Superior temporal gyrus (tissue), 1 donor: ENCODE measurements around the gene POLE4.

Experiments
- DNase-seq: peaks from one replicate; pipeline ENCODE4 v3.0.0-alpha.2; 2016; ENCODE audit errors: extremely low spot score

Gene POLE4

DNA sequence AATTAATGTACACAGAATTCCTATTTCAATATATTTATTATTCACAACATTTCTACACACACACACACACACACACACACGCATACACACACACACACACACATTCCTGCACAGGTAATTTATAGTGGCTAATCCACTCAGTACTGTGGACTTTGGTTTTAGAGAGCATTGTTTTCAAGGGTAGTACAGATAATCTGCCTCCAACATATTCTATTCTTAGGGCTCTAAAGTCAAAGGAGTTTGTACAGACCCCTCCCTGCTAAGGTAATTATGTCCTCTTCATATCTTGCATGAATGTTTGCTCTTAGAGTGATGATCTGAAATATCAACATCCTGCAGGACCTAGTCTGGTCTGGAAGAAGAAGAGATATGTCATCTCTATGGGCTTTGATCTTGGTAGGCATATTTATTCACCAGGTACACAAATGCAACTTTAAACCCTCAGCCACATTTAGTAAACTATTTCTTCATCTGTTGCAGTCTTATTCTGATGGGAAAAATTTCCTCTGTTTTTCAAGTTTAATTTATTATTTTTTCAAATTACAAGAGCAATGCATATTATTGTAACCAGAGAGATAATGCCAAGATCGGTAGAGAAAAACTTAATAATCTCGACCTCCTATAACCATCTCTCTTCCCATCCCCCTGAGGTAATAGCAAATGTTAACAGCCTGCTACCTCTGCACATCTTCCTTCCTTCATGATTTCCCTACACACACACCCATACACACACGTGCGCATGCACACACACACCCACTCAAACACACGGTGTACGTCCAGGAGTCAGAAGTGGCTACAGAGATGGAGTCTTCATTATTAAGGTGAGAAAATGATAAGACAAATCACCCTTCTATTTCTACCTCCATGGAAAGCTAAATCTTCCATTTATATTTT, 18.3 kb upstream of the POLE4 start:
- DNase-seq: no peak

DNA sequence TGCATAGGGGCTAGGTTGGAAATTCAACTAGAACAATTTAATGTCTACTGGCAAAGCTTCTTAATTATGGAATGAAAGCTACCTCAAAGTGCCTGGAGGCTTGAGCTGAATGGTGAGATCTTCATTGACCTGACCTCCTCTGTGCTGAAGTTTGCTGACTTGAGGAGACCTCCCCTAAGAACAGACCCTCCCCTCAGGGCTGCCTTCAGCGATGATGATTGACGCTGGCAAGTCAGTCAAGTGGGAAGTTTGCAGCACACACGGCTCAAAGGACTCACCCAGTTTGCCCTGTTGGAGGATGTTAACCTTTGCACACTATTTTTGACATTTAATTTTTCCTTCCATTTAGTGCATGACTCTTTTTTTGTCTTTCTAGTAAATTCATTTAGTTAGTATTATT, 17.2 kb upstream of the POLE4 start:
- DNase-seq: no peak

DNA sequence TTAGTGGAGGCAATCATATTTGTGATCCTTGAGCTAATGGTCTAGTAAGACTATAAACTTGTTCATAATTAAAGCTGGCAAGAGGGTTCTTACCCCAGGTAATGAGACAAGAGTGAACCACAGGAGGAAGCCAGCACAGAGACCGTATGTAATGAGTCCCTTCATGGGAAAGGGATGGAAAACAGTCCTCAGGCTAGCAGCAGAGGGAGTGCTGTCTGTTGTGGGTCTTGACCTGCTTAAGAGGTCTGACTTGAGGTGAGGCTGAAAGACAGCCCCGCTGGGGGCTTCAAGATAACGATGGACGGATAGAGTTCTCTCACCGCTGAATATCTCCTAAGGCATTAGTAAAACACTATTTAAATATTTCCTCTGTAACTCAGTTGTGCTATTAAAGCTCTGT, 16.2 kb upstream of the POLE4 start:
- DNase-seq: no peak

DNA sequence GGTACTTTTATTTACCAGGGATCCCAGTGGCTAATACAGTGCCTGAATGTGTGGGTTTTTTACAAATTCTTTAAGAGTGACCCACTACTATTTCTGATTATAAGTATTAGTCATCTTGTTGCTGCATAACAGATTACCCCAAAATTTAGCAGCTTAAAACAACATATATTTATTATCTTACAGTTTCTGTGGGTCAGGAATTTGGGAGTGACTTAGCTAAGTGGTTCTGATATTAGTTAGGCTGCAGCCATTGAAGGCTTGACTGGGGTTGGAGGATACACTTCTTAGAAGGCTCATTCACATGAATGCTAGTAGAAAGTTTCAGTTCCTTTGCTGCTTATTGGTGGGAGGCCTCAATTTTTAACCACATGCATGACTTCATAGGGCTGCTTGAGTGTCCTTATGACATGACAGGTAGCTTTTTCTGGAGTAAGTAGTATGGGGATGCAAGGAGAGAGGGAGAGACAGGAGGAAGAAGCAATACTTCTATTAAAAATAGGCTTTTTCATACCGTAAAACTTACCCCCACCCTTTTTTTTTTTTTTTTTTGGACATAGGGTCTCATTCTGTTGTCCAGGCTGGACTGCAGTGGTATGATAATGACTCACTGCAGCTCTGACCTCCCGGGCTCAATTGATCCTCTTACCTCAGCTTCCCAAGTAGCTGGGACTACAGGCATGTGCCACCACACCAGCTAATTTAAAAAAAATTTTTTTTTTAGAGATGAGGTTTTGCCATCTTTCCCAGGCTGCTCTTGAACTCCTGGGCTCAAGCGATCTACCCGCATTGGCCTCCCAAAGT, 13.3 kb upstream of the POLE4 start:
- DNase-seq: no peak

DNA sequence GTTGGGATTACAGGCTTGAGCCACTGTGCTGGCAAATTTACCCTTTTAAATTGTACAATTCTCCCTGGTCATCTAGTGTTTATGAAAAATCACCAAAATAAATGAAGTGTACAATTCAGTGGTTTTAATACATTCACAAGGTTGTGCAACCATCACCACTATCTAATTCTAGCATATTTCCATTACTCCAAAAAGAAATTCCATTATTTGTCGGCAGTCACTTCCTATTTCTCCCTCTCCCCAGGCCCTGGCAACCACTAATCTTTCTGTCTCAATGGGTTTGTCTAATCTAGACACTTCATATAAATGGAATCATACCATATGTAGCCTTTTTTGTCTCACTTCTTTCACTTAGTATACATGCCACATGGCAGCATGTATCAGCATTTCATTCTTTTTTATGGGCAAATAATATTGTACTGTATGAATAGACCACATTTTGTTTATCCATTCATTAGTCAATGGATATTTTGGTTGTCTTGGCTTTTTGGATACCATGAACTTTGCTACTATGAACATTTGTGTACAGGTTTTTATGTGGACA, 12.6 kb upstream of the POLE4 start:
- no peak for DNase-seq

DNA sequence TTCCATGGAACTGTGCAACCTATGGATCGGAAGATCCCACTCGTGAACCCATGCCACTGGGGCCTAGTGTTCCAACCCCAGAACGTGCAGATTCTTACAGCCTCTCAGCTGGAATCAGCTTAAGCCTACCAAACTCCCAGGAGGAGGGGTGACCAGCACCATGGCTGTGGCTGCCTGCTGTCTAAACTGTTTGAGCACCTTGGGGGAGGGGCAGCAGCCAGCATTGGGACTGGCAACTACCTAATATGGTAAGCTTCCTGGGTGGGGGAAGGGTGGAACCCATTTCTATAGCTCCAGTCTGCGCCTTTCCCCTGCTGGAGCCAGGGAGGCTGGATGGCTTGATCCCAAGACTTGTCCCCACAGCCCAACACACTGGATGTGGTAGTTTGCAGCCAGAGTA, 10.7 kb upstream of the POLE4 start:
- DNase-seq: no peak

DNA sequence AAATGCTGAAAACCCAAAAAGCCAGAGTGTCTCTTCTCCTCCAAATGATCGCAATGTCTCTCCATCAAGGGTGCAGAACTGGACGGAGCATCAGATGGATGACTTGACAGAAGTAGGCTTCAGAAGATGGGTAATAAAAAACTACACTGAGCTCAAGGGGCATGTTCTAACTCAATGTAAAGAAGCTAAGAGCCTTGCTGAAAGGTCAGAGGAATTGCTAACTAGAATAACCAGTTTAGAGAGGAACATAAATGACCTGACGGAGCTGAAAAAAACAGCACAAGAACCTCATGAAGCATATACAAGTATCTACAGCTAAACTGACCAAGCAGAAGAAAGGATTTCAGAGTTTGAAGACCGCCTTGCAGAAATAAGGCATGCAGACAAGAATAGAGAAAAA, 9.7 kb upstream of the POLE4 start:
- no peak for DNase-seq

DNA sequence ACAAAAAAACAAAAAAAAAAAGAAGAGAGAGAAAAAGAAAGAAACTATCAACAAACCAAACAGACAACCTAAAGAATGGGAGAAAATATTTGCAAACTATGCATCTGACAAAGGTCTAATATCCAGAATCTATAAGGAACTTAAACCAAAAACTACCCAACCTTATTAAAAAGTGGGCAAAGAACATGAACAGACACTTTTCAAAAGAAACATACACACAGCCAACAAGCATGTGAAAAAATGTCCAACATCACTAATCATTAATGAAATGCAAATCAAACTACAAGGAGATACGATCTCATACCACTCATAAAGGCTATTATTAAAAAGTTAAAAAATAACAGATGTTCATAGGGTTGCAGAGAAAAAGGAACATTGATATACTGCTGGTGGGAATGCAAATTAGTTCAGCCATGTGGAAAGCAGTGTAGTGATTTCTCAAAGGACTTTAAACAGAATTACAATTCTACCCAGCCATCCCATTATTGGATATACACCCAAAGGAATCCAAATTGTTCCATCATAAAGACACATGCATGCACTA, 7.2 kb upstream of the POLE4 start:
- no peak for DNase-seq

DNA sequence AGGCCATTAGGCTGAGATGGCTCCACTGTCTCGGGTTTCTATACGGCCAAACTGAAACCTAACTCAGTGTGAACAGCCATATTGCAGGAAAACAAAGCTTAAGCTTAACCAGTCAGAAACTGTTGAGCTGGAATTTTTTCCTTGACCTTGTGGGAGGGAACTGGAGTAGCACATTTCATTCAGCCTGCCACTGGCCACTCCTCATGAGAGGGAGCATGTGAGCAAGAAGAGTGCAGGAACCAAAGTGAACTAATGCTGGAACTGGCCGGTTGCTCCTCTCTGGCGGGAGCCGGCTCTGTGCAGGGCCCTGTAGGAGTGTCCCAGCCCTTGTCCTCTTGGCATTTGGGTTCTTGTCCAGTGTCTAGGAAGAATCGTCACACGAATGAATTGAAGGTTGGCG, 5.9 kb upstream of the POLE4 start:
- no peak for DNase-seq

DNA sequence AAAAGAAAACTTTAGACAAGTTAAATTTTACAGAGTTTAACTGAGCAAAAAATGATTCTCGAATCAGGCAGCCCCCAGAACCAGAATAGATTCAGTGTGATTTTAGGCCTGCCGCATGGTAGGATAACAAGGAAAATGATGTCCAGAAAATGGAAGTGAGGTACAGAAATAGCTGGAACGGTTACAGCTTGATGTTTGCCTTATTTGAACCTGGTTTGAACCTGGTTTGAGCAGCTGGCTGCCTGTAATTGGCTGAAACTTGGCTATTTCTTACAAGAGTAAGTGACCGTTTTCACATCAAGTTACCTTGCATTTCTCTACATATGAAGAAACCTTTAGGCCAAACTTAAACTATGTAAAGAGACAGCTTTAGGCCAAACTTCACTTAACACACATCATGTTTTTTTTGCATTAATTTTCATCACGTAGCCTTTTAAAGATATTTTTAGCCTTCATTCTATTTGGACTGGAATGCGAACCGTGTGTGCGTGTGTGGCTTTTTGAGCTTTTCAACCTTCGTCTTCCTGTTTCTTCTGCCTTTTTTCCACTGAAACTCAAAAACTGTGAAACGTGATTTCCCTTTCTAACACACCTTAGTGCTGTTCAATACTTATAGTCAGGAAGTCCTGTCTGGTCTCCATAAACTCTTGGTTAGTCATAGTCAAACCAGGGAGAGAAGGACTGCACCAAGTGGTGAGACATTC, 4.5 kb upstream of the POLE4 start:
- no peak for DNase-seq

DNA sequence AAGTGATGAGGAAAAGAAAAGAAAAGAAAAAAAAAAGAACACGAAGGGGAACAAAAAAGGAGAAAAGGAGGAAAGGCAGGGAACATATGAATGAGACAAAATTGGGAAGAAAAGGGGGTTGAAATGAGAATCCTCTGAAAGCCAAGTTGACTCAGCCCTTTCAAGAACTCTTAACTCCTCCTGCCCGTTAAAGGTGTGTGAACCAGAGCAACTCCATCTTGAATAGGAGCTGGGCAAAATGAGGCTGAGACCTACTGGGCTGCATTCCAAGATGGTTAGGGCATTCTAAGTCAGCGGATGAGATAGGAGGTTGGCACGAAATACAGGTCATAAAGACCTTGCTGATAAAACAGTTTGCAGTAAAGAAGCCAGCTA, 4.0 kb upstream of the POLE4 start:
- no peak for DNase-seq

DNA sequence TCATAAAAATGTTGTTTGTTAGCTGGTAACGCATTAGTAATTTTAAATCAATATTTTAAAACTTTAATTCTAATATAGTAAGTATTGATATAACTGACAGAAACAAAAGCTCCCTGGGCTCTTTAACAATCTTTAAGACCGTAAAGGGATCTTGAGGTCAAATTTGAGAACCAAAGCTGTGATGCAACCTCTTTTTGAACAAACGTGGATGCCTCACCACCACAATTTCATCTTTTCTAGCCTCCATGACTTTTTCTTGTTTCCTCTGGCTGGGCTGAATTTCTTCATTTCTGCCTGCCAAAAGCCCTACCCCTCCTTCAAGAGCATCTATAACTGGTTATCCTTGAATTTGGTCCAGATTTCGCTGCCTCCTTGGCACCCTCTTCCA, 563 bp upstream of the POLE4 start:
- no peak for DNase-seq

DNA sequence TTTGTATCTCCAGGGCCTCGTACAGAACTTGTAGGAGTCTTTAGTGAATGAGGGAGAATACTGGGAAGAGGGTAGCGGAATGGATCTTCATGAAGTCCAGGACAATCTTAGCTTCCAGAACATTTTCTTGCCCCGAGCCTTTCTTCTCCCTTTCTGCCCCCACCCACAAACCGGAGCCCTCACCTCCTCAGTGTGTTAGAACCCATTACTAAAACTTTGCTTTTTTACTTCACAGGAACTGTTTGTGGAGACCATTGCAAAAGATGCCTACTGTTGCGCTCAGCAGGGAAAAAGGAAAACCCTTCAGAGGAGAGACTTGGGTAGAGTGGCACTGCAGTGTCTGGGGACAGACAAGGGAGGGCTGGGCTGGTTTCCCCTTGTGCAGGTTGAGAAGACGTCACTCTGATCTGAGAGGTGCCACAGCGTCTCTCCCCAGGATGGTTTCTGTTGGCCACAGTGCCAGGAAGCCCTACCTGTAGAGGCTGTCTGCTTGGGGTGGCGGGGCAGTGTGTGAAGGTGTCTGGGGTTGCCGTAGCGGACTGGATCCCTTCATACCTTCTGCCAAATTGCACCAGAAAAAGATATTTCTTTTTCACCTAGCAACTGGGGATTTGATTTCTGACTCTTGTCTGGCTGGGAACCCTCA, 786 bp downstream of the POLE4 start:
- no peak for DNase-seq

DNA sequence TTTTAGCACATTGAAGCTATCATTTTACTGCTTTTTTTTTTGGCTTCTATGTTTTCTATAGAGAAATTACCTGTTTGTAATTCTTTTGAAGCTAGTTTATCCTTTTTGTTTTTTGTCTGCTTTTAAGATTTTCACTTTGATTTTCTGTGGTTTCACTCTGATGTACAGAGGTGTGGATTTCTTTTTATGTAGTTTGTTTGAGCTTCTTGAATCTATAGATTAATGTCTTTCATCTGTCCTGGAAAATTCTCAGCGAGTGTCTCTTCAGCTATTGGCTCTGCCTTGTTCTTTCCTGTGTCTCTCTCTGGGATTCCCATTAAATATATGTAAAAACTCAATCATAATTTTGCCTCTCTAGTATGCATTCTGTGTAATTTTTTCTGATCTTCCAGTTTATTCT, 8.4 kb downstream of the POLE4 start:
- no peak for DNase-seq

DNA sequence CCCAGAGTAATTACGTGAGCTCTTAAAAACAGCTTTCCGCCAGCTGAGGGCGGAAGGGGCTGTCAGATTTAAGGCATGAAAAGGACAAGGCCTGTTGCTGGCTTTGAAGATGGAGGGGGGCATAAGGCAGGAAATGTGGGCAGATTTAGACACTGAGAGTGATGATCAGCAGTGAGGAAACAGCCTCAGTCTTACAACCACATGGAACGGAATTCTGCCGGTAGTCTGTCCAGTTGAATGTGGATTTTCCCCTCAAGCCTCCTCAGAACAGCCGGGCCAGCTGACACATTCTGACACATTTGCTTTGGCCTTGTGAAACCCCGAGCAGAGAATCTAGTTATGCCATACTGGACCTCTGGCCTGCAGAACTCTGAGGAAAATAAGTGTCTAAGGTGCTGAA, 16.6 kb downstream of the POLE4 start:
- no peak for DNase-seq

DNA sequence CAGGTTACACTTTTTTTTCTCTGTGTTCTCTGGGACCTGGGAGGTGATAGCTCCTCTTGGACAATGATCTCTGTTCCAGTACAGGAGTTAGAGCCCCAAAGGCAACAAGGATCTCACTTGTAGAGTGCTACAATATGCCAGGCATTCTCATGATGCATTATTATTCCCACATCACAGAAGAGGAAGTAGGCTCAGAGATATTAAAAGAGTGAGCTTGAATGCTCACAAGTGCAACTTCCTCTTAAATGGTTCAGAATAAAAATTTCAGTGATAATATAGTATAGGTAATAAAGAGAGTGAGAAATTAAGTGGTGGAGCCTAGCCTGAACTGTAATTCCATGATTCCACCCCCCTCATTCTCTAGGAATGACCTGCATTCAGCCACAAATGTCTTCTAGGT, 21.4 kb downstream of the POLE4 start:
- DNase-seq: no peak

DNA sequence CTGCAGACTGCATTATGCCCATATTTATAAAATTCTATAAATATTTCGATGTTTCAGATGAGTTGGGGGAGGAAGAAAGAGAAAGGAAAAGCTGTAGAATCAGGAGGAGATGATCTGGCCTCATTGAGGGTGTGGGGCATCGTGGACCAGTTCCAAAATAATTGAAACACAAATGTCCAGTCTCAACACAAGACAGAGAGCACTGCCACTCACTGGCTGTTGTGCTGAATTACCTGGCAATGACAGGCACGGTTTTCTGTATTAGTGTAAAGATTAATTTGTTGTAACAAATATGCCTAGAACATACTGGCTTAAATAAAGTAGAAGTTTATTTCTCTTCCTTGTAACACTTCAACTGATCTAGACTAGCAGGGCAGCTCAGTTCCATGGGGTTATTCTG, 24.1 kb downstream of the POLE4 start:
- no peak for DNase-seq

DNA sequence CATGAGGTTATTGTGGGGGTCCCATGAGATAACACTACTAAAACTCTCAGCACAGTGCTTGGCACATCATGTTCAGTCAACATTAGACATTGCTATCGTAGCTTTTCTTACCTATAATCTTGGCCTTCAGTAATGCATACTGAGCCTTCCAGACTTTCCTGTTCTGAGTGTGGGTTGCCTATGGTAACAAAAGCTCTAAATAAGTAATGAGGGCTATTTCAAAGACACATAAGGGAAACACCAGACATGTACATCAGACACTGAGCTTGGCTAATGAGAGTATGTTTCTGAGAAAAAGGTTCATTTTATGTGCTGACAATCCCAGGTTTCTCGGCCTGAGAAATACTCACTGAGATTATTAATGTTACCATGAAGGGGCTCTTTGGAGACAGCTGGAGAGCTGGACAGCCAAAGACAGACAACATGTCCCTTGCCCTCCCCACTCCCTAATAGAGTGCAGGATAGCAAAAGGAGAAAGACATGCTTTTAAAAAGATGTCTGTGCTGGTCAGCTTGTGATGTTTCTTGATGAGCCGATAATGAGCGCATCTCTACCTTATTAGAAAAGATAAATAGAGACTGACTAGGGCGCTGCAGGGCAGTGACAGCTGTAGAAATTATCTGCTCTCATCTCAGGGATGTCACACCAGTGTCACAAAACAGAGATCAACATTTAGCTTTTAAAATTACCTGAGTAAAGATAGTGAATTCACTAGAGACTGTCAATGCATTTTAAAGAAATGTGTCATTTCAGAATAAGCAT, 25.4 kb downstream of the POLE4 start:
- DNase-seq: no peak

DNA sequence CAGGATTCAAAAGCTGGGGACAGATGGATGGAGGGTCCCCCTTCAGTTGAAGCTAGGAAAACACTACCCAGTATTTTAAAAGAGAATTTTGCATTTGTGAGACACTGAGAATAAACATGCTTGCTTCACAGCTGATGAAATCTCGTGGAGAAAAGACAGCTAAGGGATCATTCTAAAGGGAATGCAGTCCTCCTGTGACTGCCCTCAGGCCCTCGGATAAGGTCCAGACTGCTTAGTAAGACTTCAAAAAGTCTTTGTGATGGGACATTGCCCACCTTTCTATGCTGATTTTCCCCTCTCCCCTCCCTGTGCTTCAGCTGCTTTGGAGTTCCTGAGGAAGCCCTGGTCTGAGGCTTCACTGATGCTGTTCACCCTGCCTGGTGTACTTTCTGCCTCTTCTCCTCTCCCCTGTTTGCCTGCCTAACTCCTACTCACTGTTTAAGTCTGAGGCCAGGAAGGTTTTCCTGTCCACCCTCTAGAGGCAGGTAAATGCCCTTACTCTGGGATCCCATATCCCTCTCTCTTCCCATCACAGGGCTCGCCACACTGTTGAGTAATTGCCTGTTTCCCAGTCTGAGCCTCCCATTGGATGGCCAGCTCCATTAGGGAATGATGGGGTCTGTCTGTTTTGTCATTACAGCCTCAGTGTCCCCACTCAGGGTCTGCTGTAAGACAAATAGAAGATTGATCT, 26.6 kb downstream of the POLE4 start:
- DNase-seq: no peak

DNA sequence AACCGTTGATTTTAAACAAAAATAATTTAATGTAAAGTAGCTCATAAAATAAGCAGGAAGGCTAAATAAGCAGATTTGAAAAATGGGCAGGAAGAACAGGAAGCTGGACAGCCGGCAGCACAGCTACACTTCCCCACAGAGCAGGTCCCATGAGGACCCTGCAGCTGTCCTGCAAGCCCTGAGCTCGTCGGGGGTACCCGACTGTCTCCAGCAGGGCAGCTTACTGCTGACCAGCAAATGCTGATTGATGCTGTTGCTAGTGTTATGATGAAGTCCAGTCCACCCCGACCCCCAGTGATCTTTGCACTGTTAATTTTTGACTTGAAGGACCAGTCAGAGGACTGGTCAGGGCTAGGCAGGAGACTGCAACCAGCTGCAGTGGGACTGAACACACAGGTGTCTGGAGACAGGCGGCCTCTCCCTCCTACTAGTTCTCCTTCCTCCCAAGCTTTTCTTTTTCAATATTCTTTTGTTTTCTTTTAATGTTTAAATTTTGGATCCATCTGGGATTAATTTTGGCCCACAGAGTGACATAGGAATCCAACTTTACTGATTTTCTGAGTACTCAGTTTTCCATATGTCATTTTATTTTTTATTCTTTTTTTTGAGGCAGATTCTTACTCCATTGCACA, 27.7 kb downstream of the POLE4 start:
- DNase-seq: no peak
